Astrocyte of the cerebellum (primary cell): Measurements from ENCODE around the gene CPSF3.

ENCODE experiments used
- DNase-seq: peaks from one replicate; pipeline ENCODE4 v3.0.0-alpha.2; 2011; ENCODE audit warnings: low read depth
- H3K4me3 ChIP-seq: 2 replicates; pipeline ENCODE4 v1.5.1; 2011; ENCODE audit warnings: mild to moderate bottlenecking, low read depth, low read length, moderate library complexity
- CTCF ChIP-seq: IDR thresholded peaks from 2 replicates; pipeline ENCODE4 v1.5.1; 2012; ENCODE audit warnings: low read length, low read depth, moderate library complexity, mild to moderate bottlenecking; ENCODE audit errors: missing control alignments
- in situ Hi-C: cut with HindIII; loops from 2 replicates; pipeline ENCODE4 v1.10.0; 2017; ENCODE audit warnings: low sequenced_read_pairs

Gene CPSF3

DNA sequence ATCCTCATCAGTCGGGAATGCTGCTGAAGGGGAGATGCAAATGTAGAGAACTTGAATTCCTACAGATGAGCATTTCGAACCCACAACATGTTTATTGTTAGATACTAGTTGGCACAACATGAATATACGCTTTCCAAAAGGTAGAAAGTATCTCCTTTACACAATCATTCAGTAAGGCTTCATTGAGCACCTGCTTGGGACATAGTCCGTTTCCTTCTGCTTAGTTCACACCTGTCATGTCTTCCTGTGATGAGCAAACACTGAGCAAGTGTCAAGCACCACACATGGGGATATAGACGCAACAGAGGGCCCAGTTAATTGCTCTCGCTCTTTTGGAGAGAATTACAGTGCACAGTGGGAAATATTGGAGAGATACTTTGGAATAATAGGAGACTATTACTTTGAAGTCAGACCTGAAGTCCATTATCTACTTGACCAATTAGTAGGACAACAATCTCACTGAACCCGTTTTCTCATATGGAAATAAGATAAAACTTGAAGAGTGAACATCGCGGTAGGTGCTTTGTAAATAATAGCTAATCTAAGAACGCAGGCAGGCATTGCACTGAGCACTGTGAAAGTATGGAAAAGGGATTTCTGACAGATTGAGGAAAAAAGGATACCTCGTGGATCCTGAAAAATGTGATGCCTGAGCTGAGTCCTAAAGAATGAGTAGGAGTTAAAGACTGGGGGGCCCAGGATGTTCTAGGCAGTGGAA, 1.2 kb downstream of the CPSF3 start:
- H3K4me3 ChIP-seq: peak overlapping the region; percentile 98
- in situ Hi-C loops: no loop called here
- no peak for TF ChIP-seq CTCF
- DNase-seq: no peak

DNA sequence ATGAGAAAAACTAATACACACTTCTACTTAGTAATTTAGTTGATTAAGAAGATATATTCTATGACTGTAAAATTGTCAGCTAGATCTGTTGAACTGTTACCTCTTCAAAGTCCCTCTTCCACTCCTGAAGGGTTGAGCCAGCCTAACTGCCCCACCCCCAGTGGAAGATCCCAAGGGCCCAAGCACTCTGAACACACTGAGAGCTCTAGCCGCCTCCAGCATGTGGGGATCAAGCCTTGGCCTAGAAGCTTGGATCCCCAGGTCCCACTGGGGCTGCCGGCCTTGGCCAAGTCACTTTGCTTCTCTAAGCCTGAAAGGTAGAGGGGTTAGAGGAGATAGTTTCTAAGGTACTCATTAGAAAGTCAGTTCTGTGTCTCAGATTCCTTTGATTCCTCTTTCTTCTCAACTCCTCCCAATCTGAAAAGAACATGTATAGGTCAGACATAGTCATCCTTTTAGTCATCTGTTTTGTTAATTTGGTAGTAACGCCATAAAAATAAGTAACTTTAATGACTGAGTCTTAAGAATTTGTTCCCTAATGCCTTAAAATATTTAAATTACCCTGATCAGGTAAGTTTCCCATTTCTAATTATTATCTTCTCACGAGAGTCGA, 5.6 kb downstream of the CPSF3 start:
- TF ChIP-seq CTCF: no peak
- no peak overlapping the region for H3K4me3 ChIP-seq
- in situ Hi-C loops: no loop called here
- DNase-seq: no peak

- H3K4me3 ChIP-seq: no peak overlapping the region
- no peak for TF ChIP-seq CTCF
- in situ Hi-C loops: no loop called here
- DNase-seq: no peak
Observed at GRCh38 chr2:9430316-9431293, 7.2 kb downstream of the CPSF3 start.

- TF ChIP-seq CTCF: no peak
- H3K4me3 ChIP-seq: no peak overlapping the region
- in situ Hi-C loops: no loop called here
- no peak for DNase-seq
Observed at GRCh38 chr2:9434489-9434888, 11.0 kb downstream of the CPSF3 start.

- in situ Hi-C loops: no loop called here
- no peak for TF ChIP-seq CTCF
- DNase-seq: no peak
- no peak overlapping the region for H3K4me3 ChIP-seq
Observed at GRCh38 chr2:9439536-9439935, 16.1 kb downstream of the CPSF3 start.

- in situ Hi-C loops: no loop called here
- TF ChIP-seq CTCF: no peak
- no peak for DNase-seq
- H3K4me3 ChIP-seq: no peak overlapping the region
Observed at GRCh38 chr2:9440058-9440727, 16.7 kb downstream of the CPSF3 start.
